NOMO-1 treated with dmso at 0.1 percent for 144 hours (cell line): ENCODE results near the gene FXYD6.

Experiments used
- DNase-seq: peaks from one replicate; lab custom pipeline; 2025; ENCODE audit not compliant: unreplicated experiment; lab: John Stamatoyannopoulos, UW

FXYD6 gene

GRCh38 chr11:117851852-117852251 lies 24.6 kb downstream of the FXYD6 start:
- DNase-seq, result no peak

- no peak for DNase-seq
Observed at GRCh38 chr11:117851106-117851505, 25.4 kb downstream of the FXYD6 start.

GRCh38 chr11:117849781-117850414 lies 26.6 kb downstream of the FXYD6 start:
- no peak for DNase-seq

- peak; percentile 31 for DNase-seq
Observed at GRCh38 chr11:117843666-117844484, 32.6 kb downstream of the FXYD6 start.

- DNase-seq, result peak; percentile 64
Observed at GRCh38 chr11:117842131-117842941, 34.1 kb downstream of the FXYD6 start.

- no peak for DNase-seq
Observed at GRCh38 chr11:117841551-117842031, 34.9 kb downstream of the FXYD6 start.

GRCh38 chr11:117840881-117841550 lies 35.4 kb downstream of the FXYD6 start:
- DNase-seq, result no peak

GRCh38 chr11:117839936-117840813 lies 36.3 kb downstream of the FXYD6 start:
- no peak for DNase-seq

- no peak for DNase-seq
Observed at GRCh38 chr11:117839380-117839881, 37.0 kb downstream of the FXYD6 start.

- DNase-seq, result no peak
Observed at GRCh38 chr11:117838901-117839300, 37.6 kb downstream of the FXYD6 start.

- DNase-seq, result no peak
Observed at GRCh38 chr11:117837791-117838190, 38.7 kb downstream of the FXYD6 start.

GRCh38 chr11:117837070-117837776 lies 39.2 kb downstream of the FXYD6 start:
- DNase-seq, result no peak

- DNase-seq, result peak; percentile 71
Observed at GRCh38 chr11:117836077-117836960, 40.1 kb downstream of the FXYD6 start.

- no peak for DNase-seq
Observed at GRCh38 chr11:117835576-117835975, 40.9 kb downstream of the FXYD6 start.

- no peak for DNase-seq
Observed at GRCh38 chr11:117834838-117835443, 41.5 kb downstream of the FXYD6 start.

GRCh38 chr11:117834068-117834810 lies 42.2 kb downstream of the FXYD6 start:
- DNase-seq, result no peak

GRCh38 chr11:117833401-117833891 lies 43.0 kb downstream of the FXYD6 start:
- no peak for DNase-seq
